GM06990 (cell line): ENCODE results near the gene VHLL.

Experiments used
- DNase-seq: peaks from one replicate; pipeline ENCODE4 v3.0.0-alpha.2; 2011; ENCODE audit not compliant: insufficient read length; ENCODE audit errors: extremely low read depth
- H3K27me3 ChIP-seq: replicated peaks from 2 replicates; pipeline ENCODE4 v1.6.0; 2011; ENCODE audit warnings: low read length; ENCODE audit not compliant: control insufficient read depth, insufficient read depth
- H3K36me3 ChIP-seq: 2 replicates; pipeline ENCODE4 v1.5.1; 2011; ENCODE audit warnings: low read length; ENCODE audit not compliant: control insufficient read depth, insufficient read depth
- H3K4me3 ChIP-seq: replicated peaks from 2 replicates; pipeline ENCODE4 v1.5.1; 2011; ENCODE audit warnings: low read depth, mild to moderate bottlenecking, control low read depth, low read length
- CTCF ChIP-seq: IDR thresholded peaks from 2 replicates; pipeline ENCODE4 v1.5.1; 2011; ENCODE audit warnings: low read length, control low read depth, mild to moderate bottlenecking, inconsistent platforms; ENCODE audit not compliant: insufficient read depth, poor library complexity, severe bottlenecking

Gene VHLL

GRCh38 chr1:156286061-156286460 is 13.0 kb downstream of the VHLL start:
- TF ChIP-seq CTCF: no peak
- DNase-seq: no peak
- Histone ChIP-seq H3K4me3 (no peak overlapping the region), H3K27me3 (no peaks in the 10 kb centered on the region), H3K36me3 (peaks cover 9% of the 10 kb centered on the region)

- Histone ChIP-seq H3K4me3 (no peak overlapping the region), H3K27me3 (no peaks in the 10 kb centered on the region), H3K36me3 (peaks cover 9% of the 10 kb centered on the region)
- no peak for TF ChIP-seq CTCF
- DNase-seq: no peak
These were observed 13.7 kb downstream of the VHLL start for GRCh38 chr1:156285437-156285836.

GRCh38 chr1:156284757-156285156 is 14.3 kb downstream of the VHLL start:
- no peak overlapping the region for H3K4me3 ChIP-seq
- H3K27me3 ChIP-seq: no peaks in the 10 kb centered on the region
- H3K36me3 ChIP-seq: peaks cover 9% of the 10 kb centered on the region
- TF ChIP-seq CTCF: no peak
- no peak for DNase-seq

GRCh38 chr1:156284112-156284511 is 15.0 kb downstream of the VHLL start, which contains the start of gene TMEM79:
Gene TMEM79 (plus strand): TSS chr1:156284325. CDS start chr1:156285227, 902 bp downstream.
- Histone ChIP-seq H3K4me3 (peak within 1 kb of the TSS; percentile 82), H3K36me3 (peaks cover 8% of the 10 kb centered on the region), H3K27me3 (no peaks in the 10 kb centered on the region)
- no peak for TF ChIP-seq CTCF
- no peak for DNase-seq

- peaks cover 13% of the 10 kb centered on the region for H3K36me3 ChIP-seq
- peak overlapping the region; percentile 82 for H3K4me3 ChIP-seq
- TF ChIP-seq CTCF: no peak
- DNase-seq: no peak
- H3K27me3 ChIP-seq: no peaks in the 10 kb centered on the region
These were observed 15.6 kb downstream of the VHLL start for GRCh38 chr1:156283521-156283920.
